IPS DF 19.7 (cell line): Measurements from ENCODE around the gene TTC23.
"Not testable (repeated sequence)": the region's sequence is repeated elsewhere in the genome, so short reads cannot be mapped to it uniquely, and the experiment has no call there.

ENCODE experiments used
- DNase-seq: peaks from one replicate; pipeline ENCODE4 v3.0.0-alpha.2; 2013; ENCODE audit warnings: low read depth, low spot score

TTC23 gene

DNA sequence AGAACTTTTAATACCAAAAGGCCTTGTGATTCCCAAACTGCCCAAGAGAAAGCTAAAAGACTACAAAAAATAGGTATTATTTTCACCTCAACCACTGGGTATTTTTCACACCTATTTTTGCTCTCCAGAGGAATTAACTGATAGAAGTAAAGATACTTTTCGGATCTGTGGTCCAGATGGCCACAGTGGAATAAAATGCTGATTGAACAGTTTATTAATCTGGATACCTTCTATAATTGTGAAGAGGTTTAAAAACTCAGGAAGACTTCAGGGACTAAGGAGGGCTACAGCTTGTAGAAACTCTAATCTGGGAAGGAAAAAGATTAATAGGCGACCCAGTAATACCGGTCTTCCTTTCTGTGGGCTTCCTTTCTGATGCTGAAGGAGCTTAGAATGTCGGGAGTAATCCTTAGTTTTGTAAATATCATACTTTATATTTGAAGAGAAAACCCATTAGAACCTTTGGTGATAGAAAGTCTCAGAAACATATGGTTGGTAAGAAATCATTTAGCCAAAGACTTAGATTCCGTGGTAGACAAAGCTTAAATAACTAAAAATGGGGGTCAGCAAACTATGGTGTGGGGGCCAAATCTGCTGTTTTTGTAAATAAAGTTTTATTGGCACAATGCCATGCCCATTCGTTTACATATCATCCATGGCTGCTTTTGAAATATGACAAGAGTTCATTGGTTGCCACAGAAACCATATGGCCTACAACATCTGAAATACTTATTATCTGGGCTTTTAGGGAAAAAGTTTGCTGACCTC, 47.8 kb downstream of the TTC23 start:
- no peak for DNase-seq

DNA sequence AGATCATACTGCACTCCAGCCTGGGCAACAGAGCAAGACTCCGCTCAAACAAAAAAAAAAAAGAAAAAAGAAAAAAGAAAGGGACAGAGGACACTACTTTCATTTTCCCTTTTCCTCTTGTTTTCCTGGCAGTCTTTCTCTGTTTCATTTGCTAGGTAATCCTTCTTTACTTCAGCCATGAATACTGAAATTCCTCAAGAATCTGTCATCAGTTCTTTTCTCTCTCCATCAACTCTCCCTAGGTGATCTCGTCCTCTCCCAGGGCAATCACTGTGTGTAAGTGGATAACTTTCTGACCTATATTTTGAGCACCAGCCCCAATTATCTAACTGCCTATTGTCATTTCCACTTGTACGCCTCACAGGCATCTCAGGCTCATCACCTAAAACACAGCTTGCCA, 51.5 kb downstream of the TTC23 start:
- DNase-seq: no peak

DNA sequence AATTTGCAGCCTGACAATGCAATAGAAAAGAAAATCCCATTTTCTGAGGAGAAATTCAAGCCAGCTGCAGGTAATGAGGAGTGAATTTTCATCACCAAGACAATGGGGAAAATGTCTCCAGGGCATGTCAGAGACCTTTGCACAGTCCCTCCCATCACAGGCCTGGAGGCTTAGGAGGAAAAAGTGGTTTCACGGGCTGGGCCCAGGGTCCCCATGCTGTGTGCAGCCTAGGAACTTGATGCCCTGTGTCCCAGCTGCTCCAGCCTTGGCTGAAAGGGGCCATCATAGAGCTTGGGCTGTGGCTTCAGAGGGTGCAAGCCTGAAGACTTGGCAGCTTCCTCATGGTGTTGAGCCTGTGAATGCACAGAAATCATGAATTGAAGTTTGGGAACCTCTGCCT, 57.2 kb downstream of the TTC23 start:
- DNase-seq: not testable (repeated sequence)

DNA sequence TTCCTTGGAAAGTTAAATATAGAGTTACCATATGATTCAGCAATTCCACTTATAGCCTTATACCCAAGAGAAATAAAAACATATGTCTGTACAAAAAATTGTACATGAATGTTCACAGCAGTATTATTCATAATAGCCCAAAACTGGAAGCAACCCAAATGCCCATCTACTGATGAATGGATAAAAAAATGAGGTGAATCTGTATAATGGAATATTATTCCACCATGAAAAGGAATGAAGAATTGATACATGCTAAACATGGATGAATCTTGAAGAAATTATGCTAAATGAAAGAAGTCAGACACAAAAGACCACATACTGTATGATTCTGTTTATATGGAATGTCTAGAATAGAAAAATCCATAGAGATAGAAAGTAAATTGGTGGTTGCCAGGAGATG, 61.4 kb downstream of the TTC23 start:
- DNase-seq: no peak

DNA sequence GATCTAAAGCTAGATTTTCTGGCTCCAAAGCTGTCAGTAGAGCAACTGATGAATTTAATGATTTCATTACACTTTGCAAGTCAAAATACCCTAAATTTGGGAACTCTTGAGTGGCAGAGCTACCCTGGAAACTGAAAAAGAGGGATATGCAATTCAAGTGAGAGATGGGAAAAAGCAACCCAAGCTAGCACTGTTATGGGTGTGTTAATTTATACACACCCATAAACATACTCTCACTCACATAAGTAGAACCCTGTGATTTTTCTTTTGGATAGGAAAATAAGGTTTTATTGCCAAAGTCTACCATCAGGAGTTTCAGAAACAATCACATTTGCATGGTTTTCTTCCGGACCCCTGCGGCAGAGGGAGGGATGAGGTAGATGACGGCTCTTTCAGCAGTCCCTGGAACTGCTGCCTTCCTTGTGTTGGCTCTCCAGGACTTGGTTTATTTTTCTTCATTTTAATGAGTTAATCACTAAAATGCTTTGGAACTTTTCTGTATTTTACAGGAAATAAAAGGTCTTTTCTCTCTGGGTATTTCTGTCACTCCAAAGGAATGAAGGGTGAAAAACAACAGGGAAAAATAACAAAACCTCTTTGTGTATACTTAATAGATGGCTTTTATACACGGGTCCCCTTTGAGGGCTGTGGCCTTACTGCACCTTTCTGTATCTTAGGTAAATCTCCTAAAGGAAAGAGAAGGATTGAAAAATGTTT, 63.8 kb downstream of the TTC23 start:
- DNase-seq: no peak

DNA sequence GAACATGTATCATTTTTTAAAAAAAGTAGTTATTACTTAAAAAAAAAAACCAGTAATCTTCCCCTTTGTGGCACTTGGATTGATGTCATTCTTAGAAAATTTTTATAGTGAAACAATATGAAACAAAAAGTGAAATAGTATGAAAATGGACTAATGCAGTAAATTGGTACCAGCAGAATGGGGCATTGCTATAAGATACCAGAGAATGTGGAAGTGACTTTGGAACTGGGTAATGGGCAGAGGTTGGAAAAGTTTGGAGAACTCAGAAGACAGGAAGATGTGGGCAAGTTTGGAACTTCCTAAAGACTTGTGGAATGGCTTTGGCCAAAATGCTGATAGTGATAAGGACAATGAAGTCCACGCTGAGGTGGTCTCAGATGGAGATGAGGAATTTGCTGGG, 66.6 kb downstream of the TTC23 start:
- DNase-seq: no peak

DNA sequence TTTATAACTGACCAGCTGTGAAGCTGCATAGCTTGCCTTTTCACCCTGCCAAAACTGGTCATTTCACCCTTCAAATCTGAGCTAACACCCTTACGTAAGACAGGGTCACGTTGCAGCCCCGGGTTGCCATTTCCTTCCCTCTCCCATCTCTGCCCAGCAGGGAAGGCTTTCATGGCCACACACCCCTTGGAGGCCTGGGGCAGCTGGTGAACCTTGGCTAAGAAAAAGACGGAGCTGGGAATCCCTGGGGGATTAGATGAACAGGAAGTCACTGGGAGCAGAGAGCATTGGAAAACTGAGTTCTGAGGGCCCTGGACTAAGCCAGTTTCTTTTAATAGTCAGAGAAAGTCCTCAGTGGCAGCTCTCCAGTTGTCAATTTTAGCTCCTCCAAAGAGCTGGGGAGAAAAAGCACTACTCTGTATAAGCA, 67.8 kb downstream of the TTC23 start:
- no peak for DNase-seq

DNA sequence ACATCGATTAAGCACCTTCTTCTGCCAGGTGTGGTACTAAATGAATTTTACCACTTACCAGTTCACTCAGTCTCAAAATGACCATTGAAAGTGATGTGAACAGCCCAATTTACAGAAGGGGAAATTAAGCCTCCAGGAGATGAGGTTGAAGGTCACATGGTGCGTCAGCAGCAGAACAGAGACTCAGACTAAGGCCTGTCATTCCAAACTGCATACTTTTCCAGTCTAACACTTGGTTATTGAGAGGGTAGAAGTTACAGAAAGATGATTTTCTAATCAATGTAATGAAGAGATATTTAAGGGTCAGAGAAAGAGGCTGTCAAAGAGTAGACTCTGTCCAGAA, 68.4 kb downstream of the TTC23 start:
- no peak for DNase-seq

DNA sequence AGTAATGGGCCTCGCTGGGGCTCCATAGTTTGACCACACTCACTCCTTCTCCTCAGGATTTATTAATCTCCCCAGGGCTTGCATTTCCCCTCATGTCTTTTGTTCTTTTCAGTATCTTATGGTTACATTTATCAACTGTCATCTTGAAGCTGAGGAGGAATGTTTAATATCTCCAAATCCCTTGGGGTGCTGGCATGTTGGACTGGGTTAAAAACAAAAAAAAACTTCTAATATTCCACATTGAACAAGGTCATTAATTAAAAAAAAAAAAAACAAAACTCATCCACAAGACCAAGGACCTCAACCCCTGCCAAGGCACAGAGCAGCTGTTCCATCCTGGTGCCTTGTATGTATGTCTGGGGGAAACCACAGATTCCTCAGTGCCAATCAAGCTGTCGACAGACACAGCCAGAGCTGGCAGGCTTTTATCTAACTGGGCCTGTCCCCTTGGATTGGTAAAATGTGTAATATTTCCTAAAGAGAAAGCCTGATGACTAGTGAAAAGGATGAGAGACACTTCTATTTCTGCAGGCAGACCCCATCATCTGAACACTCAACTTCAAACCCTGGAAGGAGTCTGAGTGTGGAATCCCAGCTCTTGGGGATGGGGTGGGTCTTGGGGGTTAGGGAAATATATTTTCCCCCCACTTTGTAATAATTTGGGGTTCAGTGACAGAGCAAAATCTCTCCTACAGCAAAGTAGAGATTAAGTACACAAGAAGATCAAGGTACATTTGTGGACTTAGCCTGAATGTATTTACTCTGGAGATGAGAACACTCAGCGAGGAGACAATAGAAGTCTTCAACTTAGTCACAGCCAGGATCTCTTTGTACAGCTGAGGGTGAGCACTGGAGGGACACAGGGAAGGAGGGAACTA, 69.1 kb downstream of the TTC23 start:
- no peak for DNase-seq

DNA sequence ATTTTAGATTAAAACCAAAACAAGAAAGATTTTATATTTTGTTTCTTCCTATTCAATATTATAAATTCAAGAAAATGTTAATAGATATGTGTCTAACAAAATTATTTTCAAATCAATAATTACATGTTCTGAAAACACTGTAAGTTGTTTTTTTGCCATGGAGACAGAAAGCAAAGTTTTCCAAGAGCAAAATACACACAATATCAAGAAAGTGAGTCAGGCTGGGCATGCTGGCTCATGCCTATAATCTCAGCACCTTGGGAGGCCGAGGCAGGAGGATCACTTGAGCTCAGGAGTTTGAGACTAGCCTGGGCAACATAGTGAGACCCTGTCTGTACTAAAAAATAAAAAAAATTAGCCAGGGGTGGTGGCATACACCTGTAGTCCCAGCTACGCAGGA, 71.7 kb downstream of the TTC23 start:
- DNase-seq: no peak

DNA sequence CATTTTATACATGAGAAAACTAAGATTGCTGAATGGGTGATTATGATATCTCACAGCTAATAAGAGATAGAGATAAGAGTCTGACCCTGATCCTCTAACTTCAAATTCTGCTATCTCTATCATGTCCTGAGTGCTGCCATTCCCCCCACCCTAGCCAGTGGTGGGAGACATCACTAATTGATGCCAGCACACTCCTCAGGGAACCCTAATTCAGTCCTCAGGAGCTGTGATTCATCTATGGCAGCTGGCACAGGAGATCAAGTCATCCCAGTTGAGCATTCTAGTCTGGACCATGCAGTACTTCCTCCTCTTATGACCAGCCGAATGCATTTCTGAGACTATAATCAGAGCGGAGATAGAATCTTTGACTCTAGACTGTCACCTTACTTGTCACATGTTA, 72.6 kb downstream of the TTC23 start:
- DNase-seq: no peak

DNA sequence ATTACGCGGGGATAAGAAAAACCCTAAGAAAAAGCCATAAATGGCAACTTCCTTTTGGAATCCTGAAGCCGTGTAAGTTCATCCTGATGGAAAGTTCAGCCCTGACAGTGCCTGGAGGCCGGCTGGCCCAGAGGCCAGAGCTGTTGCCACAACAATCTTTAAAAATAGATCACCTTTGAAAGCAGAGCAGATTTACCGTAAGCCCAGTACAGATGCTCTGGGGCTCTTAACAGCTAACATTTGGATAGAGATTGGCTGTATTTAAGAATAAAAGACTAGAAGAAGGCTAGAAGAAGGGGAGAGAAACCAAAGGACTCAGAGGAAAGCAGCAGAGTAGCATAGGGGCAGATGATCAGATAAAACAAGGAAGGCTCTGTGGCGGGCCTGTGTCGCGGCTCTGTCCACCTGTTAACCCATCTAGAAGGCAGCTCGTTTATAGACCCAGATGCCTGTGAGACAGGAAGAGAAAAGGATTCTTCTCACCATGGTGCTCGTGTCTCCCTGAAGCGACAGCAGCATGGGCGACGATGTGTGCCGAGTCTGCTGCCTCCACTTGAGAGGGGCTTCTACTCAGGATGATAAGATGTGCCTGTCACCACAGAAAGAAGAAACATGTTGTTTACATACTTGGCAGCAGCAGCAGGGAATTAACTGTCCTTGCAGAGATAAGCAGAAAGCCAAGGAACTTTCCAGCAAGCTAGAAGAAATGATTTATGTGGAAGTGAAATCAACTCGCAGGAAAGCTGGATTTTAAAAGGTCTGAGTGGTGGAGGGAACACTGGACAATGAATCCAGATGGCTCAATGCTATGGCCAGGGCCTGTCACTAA, 74.6 kb downstream of the TTC23 start:
- no peak for DNase-seq

DNA sequence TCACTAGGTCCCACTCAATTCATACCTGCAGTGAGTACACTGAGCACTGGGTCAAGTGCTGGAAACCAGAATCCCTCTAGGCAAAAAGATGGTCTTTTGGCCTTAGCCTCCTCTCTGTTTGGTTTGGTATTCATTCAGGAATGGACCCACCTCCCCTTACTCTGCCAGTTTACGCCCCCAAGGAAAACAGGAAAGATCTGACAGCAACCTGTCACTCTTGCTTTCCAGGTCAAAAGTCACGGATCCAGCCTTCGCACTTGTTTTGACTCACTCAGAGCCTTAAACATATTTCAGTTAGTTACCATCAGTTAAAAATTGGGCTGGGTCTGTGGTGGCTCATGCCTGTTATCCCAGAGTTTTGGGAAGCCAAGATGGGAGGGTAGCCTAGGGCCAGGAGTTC, 76.4 kb downstream of the TTC23 start:
- no peak for DNase-seq

DNA sequence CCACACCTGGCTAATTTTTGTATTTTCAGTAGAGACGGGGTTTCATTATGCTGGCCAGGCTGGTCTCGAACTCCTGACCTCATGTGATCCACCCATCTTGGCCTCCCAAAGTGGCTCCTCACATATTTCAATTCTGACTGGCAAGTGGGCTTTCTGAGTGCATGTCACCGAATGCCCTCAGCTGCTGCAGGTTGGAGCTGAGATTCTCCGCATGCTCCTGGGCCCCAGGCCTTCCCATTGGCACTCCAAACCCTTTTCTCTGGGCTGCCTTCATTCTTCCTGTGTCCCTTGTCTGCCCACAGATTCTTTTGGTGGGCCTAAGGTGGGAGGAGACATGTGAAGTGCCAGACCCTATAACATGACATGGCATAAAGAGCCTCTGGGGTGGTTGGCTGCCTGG, 77.2 kb downstream of the TTC23 start:
- no peak for DNase-seq

DNA sequence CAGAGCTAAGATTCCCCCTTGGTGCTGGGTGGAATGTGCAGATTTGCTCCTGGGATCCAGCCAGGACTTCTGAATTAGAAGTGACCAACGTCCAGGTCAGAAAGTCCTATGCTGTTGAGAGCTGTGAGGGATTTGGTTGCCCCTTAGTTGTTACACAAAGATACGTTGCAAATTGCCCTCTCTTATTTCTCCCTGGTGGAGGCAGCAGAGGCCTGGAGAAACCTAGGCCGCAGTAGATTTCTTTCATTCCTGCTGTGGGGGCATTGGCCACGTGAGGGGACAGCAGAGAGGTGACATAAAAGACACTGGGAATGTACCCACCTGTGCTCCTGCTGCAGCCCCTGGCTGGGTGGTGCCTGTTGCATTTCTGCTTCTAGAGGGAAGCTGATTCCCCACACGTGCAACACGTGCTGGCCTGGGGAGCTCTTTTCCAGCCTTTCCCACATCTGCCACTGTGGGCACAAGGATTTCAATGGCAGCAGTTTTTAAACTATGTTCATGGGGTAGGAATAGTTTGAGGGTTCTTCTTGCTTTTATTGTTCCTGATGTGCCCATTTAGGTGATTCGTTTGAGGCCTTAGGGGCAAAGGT, 78.8 kb downstream of the TTC23 start:
- DNase-seq: no peak

DNA sequence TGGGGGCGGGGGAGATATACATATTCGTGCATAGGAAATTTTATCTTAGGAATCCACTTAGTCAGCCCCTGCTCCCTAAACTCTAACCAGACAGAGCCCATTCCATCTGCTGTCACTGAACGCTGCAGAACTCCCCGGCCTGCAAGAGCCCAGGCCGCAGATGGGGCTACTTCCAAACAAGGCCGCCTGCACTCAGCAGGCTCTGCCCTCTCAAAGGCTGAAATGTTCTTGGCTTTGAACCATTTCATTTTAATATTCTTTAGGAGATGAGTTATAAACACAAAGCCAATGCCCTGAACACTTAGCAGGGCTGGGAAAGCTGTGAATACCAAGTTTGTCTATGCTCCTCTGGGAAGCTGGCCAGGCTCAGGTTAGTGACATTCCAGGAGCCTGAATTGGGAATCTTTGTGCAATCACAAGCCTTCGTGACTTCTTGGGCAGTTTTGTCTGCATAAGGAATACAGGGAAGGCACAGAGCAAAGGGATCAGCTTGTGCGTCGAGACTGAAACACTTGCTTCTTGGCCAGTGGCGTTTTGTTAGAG, 79.5 kb downstream of the TTC23 start:
- DNase-seq: no peak

DNA sequence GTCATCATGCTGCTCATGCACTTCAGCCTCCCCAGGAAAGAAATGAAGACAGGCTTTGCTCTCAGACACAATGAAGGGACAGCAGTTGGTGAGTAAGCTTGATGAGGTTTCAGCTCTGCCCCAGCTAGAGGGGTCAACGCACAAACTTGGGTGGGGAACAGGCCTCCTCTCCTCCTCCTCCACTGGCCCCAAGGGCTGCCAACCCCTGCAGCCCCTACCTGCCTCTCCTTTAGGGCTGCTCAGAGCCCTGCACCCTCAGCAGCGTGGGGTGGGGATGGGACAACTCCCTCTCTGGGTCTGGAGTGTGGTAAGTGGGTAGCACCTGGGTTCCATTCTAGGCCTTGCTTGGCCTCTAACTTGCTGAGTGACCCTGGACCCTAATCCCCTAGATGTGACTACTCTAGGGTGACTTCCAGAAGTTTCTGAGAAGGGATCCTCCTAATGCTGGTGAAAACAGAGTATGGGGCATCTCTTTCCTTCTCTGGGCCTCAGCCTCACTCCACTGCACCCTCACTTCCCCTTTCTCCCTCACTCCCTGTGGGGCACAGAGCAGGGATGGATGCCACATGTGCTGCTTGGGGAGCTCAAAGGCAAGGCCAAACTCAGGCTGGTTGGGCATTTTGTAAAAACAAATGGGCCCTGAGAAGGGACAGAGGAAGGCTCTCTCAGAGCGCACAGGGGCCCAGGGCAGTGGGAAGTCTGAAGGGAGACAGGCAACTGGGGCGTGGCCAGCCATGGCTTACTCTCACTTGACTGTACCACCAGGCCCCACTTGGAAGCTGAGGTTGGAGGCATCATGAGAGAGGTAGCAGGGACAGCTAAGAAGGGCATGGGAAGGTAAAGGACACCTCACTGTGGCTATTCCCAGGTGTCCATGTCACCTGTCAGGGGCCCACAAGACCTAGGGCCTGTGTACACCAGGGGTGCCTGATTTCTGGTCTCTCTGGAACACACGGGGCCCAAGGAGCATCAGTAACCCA, 80.5 kb downstream of the TTC23 start:
- no peak for DNase-seq

DNA sequence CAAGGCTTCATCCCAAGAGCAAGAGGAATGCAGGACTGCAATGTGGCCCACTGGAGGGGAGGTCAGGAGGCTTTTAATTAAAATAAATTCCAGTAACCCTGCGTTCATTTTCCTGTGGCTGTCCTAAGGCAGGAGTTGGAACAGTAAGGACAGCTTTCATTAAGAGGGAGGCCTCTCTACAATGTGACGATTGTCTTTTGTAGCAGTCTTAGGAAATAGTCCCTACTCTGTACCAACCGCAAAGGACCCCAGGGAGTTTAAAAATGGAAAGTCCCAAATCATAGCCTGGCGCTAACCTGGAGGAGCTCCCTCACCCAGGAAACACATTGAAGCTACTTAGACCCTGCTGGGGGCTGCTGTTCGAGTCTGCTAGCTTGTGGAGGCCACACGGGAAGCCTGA, 81.7 kb downstream of the TTC23 start:
- no peak for DNase-seq

DNA sequence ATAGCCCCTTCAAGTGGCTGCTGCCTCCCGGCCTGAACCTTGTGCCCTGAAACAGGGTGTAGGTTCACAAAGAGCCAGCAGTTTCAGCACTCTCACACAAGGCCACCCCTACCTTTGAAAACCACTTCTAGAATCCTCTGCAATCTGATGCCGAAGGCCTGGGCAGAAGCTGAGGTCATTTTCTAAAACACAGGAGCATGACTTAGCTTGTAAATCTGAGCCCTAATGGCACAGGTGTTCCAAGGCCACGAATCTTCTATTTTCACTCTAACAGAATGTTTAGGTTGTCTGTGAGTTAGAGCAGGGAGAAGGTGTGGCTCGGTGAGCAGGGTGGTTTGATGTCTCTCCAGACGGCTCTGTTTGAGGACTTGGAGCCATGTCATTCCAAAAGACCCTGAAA, 82.2 kb downstream of the TTC23 start:
- no peak for DNase-seq
